GM21515 (cell line): ENCODE data around the gene RPAP3.
"Not testable (repeated sequence)": the region's sequence is repeated elsewhere in the genome, so short reads cannot be mapped to it uniquely, and the experiment has no call there.

Experiments used
- ATAC-seq: cut with Tn5 transposase; IDR thresholded peaks from one replicate; pipeline ENCODE4 v1.9.1; 2021; ENCODE audit not compliant: unreplicated experiment

Gene RPAP3

DNA sequence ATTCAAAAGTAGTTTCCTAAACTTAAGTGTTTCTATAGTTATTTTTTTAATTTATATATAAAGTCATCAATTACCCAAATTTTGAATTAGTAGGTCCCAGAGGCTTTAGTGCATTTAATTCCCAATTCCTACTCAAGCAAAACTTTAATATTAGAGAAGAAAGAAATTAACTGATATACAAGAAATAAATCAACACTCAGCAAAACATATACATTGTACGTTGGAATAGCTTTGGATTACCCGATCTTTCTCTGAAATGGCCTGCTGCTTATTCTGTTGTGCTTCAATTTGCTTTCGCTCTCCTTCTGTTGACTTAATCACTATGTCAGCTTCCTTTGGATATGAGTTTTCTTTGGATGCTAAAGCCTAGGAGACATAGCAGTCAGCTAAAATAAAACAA is 18.2 kb downstream of the RPAP3 start:
- no peak for ATAC-seq

DNA sequence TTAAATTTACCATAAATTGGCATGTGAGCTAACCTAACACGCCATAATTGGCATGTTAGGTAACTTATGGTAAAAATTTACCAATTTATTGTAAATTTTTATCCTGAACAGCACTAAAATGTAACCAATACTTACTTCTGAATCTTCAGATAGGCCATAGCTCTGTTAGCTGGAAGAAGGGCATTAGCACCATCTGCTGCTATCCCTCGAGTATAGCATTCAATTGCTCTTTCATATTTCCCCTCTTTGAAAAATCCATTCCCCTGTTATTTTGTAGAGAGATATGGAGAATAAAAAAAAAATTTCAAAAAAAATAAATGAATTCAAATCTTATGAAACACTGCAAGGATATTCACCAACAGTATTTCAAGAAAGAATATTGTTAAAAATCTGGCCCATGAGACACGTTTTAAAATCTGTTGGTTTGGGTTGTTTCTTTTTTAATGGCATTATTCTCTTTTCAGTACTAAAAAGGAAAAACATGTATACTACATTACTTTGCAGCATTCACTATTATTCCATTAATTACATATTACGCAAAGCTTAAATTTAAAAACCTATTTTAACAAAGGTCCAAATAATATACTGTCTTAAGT is 19.1 kb downstream of the RPAP3 start:
- ATAC-seq, result peak; percentile 51

DNA sequence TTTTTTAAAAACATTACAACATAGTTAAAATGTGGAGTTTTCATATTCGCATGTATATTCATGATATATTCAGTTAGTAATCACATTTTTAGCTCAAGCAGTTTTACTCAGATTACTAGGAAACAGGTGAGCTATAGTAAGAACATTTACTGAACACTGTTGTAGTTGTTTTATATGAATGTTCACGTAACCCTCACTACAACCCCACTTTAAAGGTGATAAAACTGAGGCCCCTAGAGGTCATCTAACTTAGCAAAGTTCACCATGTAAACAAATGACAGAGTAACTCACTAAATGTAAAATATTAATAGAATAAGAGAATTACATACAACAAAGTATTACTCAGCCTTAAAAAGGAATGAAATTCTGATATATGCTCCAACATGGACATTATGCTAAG is 26.0 kb downstream of the RPAP3 start:
- ATAC-seq, result no peak

DNA sequence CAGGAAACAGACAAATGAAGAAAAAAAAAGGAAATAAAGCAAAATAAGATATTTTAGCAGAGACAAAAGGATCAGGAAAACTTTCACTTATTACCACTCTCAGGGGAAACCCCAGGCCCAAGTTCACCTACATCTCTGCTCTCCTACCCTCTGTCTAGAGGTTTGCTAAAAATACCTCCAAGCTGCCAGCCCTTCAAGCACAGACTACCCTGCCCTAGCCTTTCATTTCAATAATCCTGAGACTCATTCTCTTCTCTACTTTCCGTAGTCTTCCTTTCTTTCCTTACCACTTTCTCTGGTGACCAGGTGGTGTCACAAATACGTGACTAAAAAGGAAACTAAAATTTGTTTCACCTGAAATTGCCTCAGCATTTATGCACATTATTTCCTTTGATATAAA is 33.8 kb downstream of the RPAP3 start:
- no peak for ATAC-seq

DNA sequence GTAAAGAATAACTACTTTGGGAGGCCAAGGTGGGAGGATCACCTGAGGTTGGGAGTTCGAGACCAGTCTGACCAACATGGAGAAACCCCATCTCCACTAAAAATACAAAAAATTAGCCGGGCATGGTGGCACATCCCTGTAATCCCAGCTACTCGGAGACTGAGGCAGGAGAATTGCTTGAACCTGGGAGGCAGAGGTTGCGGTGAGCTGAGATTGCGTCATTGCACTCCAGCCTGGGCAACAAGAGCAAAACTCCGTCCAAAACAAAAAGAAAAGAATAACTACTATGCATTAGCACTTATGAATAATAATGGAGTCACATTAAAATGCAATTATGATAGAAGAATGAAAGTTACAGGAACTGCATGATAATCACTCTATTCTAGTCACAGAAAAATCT is 37.9 kb downstream of the RPAP3 start:
- not testable (repeated sequence) for ATAC-seq

DNA sequence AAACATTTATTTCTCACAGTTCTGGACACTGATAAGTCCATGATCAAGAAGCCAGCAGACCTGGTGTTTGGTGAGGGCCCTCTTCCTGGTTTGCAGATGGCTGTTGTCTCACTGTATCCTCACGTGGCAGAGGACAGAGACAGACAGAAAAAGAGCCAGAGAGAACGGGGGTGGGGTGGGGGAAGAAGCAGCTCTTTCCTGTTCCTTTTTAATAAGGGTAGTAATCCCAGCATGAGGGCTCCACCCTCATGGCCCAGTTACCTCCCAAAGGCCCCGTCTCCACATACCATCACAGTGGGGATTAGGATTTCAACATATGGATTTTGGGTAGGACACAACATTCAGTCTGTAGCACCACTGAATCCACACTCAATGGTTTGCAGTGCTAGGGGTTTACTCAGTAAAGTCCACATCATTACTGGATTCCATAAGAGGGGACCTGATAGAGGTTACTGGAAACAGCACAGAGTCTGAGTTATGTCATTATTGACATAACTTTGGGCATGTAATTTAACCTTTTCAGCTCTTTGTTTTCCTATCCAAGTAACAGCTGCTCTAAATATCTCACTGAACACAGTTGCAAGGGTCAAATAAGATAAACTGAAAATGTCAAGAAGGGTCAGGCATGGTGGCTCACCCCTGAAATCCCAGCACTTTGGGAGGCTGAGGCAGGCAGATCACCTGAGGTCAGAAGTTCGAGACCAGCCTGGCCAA is 53.2 kb downstream of the RPAP3 start:
- no peak for ATAC-seq

DNA sequence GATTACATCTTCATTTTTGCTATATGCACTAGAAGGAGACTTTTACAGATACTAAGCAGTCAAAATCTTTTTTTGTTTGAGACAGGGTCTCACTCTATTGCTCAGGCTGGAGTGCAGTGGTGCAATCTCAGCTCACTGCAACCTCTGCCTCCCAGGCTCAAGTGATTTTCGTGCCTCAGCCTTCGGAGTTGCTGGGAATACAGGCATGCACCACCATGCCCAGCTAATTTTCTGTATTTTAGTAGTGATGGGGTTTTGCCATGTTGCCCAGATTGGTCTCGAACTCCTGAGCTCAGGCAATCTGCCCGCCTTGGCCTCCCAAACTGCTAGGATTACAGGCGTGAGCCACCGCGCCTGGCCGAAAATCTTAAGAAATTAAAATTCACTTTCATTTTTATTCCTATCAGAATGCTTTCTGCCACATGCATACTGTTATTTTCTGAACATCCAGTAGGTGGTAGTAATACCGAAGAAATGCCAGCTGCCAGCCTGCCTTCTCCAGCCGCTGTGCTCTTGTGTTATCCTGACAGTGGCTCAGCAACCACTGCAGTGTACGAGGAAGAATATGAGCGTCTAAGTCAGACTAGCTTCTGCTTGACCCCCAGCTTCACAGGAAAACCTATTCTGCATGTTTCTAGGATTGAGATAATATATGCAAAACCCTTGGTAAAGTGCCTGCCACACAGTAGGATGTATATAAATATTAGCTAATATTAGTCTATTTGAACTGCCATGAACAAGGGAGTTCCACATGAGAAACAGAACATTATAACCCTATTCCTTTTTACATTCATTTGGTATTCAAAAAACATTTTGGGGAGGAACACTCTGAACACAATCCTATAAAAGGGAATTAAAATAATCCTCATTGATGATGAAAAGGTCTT is 54.2 kb downstream of the RPAP3 start:
- ATAC-seq, result peak; percentile 66

DNA sequence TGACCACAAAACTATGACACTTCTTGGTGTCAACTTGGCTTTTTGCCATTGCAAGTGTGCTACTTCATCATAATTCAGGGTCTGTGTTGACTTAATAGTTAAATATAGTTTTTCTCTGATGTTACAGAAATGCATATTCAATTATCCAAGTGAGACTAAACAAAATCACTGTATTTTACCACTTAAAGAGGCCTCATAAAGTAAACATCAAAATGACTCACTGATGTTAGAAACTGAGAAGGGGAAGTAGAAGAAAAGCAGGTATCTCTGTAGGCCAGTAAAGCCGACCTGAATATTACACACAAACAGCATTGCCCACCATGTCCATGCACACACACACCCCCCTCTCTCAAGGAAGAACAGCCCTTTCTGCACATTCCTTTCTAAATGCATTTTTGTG is 55.4 kb downstream of the RPAP3 start:
- ATAC-seq, result peak; percentile 54

DNA sequence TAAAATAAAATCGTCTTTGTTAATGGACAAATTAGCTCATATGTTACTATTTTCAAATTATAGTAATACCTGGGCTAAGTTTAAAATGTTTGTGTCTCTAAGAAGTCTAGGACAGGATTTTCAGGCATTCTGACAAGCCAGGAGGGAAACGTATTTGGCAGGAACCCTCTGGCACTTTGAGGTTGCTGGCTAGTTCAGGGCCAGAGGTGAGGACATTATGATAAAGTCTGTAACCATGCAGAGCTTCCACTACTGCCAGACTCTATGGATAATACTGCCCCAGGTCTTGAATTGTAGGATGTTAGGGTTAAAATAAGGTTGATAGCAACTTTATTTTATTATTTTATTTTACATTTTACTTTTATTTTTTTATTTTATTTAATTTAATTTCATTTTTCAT is 56.4 kb downstream of the RPAP3 start:
- no peak for ATAC-seq

DNA sequence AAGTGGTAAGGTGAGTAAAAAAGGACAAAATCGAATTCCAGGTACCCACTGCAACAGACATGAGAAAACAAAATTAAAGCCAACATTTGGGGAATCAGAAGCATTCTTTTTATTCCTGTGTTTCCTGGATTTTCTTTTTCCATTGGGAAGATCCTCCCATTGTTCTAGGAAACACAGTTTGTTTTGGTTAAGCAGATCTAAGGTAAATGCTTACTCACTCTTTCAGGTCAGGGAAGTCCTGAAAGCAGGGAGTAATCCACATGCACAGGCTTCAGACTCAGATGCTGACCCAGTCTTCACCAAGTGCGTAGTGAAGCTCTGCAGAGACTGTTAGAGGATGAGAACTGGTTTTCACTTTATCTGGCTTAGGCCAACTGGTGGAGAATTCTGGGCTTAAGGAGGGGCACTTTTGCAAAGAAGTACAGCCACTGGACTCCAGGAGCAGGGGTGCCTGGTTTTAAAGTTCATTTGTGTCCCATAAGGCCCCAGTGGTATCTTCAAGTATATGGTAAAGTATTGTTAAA is 57.7 kb downstream of the RPAP3 start:
- no peak for ATAC-seq

DNA sequence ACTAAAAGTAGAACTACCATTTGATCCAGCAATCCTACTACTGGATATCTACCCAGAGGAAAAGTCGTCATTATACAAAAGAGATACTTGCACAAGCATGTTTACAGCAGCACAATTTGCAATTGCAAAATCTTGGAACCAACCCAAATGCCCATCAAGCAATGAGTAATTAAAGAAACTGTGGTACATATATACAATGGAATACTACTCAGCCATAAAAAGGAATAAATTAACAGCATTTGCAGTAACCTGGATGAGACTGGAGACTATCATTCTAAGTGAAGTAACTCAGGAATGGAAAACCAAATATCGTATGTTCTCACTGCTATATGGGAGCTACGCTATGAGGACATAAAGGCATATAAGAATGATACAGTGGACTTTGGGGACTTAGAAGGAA is 63.5 kb downstream of the RPAP3 start:
- ATAC-seq, result not testable (repeated sequence)

DNA sequence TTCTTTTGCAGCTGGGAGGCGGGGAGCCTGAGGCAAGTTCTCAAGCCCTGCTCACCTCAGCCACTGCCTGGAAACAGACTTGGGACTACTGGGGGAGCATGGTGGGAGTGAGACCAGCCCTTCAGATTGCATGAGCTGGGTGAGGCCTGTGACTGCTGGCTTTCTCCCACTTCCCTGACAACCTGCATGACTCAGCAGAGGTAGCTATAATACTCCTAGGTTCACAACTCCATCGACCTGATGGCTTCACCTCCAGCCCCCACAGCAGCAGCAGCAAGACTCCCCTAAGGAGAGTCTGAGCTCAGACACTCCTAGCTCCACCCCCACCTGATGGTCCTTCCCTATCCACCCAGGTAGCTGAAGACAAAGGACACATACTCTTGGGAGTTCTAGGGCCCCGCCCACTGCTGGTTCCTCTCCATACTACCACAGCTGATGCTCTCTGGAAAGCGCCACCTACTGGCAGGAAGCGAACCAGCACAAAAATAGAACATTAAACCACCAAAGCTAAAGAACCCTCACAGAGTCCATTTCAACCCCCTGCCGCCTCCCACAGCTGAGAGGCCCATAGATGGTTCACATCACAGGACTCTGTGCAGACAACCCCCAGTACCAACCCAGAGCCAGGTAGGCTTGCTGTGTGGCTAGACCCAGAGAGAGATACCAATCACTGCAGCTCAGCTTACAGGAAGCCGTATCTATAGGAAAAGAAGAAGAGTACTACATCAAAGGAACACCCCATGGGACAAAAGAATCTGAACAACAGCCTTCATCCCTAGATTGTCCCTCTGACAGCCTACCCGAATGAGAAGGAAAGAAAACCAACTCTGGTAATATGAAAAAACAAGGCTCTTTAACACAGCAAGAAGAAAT is 68.7 kb downstream of the RPAP3 start:
- ATAC-seq, result no peak

DNA sequence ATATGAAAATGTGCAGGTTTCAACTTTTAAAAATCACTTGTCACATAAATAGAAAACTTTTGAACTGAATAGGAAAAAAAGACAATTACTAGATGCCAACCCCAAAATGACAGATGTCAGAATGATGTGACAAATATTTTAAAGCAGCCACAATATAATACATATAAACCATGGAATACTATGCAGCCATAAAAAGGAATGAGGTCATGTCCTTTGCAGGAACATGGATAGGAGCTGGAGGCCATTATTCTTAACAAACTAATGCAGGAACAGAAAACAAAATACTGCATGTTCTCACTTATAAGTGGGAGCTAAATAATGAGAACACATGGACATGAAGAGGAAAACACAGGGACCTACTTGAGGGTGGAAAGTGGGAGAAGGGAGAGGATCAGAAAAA is 70.1 kb downstream of the RPAP3 start:
- not testable (repeated sequence) for ATAC-seq

DNA sequence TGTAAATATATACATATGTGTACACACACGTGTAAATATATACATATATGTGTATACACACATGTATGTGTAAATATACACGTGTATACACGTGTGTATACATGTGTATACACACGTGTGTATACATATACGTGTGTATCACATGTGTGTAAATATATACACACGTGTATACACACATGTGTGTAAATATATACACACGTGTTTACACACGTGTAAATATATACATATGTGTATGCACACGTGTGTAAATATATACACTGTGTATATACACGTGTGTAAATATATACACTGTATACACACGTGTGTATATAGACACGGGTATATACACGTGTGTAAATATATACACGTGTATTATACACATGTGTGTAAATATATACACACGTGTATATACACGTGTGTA is 71.7 kb downstream of the RPAP3 start:
- no peak for ATAC-seq

DNA sequence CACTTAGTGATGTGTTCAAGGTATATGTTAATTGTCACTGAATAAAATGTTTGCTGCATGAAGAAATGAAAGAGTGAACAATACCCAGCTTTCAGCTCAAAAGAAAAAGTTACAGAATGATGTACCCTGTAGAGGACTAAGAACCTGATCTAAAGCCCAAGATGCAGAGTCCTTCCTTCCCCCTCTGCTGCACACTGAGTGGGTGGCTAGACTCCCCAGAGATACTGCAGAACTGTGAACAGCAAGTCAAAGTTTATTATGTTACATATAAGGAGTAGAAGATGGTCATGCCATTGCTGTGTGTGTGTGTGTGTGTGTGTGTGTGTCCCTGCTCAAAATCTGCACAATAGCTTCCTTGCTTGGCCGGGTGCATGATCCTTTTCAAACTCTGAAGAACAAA is 83.9 kb downstream of the RPAP3 start:
- no peak for ATAC-seq

DNA sequence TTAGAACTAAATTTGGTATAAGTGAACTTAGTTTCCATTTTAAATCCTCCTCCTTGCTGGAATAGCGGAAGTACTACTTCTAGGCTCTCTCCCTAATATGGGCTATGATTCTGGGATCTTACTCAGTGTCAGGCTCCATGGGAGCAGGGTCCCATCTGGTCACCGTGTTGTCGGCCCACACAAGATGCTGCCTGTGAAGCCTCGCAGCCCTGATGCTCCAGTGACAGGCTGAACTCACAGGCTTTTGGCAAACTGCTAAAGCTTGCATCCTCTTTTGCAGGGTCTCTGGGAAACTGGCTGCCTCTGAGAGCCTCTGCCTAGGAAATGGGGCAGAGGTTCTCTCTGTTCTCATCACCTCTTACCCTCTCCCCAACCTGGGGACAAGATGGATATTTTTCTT is 88.4 kb downstream of the RPAP3 start:
- no peak for ATAC-seq

DNA sequence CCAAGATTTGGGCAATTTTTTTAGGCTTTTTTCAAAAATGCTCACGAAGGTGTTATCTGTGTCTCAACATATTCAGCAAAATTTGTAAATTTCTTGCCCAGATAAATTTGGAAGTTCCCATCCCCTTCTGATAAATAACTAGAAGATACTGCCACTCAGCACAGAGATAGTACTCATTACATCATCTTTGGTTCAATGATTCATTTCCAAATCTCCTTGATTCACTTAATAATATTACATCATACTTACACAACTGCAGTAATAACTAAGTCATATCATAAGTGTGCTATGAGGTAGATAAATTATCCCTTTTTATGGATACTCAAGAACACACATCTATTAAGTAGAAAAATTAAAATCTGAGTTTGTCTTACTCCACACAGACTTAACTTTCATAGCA is 89.4 kb downstream of the RPAP3 start:
- ATAC-seq, result no peak

DNA sequence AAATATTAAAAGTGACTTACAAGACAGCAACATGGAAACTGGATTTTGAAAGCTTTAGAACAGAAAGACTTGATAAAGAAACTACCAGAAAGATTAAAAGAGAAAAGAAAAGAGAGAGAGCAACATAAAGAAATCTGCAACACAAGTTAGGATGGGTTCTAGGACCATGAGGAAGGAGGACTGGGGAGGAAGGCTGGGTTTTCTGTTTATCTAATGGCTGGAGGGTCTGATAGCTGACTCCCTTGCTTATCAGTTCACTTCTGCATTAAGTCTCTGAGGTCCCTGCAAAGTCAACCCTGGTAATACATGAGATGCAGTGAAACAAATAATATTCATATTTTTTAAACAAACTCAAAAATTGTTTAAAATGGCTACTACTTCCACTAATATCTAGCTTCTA is 90.1 kb downstream of the RPAP3 start:
- no peak for ATAC-seq

DNA sequence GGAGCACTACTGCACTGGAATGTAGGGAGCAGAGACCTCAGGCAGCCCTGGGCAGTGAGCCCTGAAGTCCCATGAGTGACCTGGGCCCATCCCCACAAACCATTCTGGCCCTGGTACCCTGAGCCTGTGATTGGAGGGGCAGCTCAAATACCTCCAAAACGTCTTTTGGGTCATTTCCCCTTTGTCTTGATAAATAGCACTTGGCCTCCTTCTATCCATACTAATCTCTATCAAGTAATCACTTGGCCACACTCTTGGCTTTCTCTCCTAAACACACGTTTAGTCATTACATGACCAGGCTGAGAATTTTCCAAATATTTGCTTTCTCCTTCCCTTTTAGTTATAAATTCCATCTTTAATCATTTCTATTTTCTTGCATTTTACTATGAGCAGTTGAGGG is 91.3 kb downstream of the RPAP3 start:
- no peak for ATAC-seq

DNA sequence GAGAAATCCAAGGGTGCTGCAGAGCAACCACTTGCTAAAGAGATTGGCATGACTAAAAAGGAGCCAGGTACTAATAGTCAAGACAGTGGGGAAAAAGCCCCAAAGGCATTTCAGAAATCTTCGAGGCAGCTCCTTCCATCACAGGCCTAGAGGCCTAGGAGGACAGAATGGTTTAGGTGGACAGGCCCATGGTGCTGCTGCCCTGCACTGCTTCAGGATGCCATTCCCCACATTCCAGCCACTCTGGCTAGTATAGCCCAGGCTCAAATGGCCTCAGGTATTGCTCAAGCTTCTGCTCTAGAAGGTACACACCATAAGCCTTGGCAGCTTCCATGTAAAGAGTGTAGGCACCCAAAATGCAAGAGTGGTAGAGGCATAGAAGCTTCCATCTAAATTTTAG is 92.9 kb downstream of the RPAP3 start:
- ATAC-seq, result no peak

DNA sequence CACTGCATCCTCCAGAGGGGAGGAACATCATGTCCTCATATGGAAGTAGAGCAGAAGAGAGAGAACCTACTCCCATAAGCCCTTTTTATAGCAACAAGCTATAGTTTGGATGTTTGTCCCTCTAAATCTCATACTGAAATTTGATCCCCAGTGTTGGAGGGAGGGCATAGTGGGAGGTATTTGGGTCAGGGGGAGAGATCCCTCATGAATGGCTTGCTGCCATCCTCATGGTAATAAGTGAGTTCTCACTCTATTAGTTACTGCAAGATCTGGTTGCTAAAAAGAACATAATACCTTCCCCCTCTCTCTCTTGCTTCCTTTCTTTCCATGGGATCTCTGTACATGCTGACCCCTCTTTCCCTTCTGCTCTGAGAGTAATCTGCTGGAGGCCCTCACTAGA is 93.9 kb downstream of the RPAP3 start:
- no peak for ATAC-seq
